ENCODE measurements around the gene CPLX4. TPM values are rescaled to one million over a fixed set of nuclear protein-coding genes. Genes with fewer than 3 reads are reported as not detected.

The CPLX4 gene, protein sequence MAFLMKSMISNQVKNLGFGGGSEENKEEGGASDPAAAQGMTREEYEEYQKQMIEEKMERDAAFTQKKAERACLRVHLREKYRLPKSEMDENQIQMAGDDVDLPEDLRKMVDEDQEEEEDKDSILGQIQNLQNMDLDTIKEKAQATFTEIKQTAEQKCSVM
- total RNA-seq (not detected in 2 replicates), polyA plus RNA-seq (not detected in 2 replicates), polyA minus RNA-seq (ENCODE audit: low replicate concordance) (not detected in 2 replicates)
- polyA plus RNA-seq (2012), result not detected in 2 replicates

DNA sequence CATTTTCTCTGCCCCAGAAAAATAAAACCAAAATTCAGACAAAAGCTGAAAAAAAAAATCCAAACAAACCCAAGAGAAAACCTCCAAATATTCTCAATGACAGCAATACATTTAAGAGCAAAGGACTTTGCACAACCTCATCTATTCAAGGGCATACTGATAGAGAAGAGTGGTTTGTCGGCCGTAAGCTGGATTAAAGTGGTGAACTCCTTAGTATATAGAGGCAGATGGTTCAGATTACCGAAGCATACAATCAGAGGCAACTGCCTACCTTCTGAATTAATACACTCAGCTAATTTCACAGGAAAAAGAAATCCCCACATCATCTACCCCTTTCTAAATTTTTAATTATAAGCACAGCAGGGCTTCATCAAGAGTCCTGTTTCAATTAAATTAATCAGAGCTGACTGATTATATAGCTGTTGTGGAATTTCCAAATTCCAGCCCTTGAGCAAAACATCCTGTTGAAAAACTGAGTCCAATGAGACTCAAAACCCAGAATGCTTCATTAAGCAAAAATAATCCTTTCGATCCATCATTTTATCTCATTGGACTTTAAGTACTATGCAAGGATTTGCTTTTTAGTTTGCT is at the start of gene CPLX4:
CPLX4 (minus strand) TSS at position 190 of the 591 bp plus-strand sequence; CDS start at position 3, 187 bp downstream.
- no peak within 1 kb of the TSS for H3K27ac ChIP-seq (ENCODE audit: insufficient read depth, low read length)
- H3K79me2 ChIP-seq (ENCODE audit: control insufficient read depth, insufficient read depth, low read length), result no peaks in the 10 kb centered on the region
- no peaks in the 10 kb centered on the region for H3K36me3 ChIP-seq (ENCODE audit: control insufficient read depth, insufficient read depth, low read length)
- H3K9me3 ChIP-seq (ENCODE audit: control insufficient read depth, insufficient read depth, low read depth, low read length), result no peaks in the 10 kb centered on the region
- H4K20me1 ChIP-seq (ENCODE audit: control insufficient read depth, extremely low read depth, insufficient read depth, low read length), result no peaks in the 10 kb centered on the region
- TF ChIP-seq, protein P1, sequence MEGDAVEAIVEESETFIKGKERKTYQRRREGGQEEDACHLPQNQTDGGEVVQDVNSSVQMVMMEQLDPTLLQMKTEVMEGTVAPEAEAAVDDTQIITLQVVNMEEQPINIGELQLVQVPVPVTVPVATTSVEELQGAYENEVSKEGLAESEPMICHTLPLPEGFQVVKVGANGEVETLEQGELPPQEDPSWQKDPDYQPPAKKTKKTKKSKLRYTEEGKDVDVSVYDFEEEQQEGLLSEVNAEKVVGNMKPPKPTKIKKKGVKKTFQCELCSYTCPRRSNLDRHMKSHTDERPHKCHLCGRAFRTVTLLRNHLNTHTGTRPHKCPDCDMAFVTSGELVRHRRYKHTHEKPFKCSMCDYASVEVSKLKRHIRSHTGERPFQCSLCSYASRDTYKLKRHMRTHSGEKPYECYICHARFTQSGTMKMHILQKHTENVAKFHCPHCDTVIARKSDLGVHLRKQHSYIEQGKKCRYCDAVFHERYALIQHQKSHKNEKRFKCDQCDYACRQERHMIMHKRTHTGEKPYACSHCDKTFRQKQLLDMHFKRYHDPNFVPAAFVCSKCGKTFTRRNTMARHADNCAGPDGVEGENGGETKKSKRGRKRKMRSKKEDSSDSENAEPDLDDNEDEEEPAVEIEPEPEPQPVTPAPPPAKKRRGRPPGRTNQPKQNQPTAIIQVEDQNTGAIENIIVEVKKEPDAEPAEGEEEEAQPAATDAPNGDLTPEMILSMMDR (conservative IDR thresholded peaks at IDR 0.05 in 1 of 2, IDR thresholded peaks at IDR 0.05 in 1 of 2; ENCODE audit: low read depth in 1 of 2, low read length in 2 of 2), result no peak
- no peak for TF ChIP-seq EZH2 (IDR thresholded peaks at IDR 0.05; ENCODE audit: low read length, missing control alignments)
- H3K4me3 ChIP-seq (replicated peaks in 1 of 4; ENCODE audit: control extremely low read depth in 1 of 4, insufficient read depth in 1 of 4, low read depth in 3 of 4, low read length in 4 of 4), result no peak within 1 kb of the TSS
- no peaks in the 10 kb centered on the region for H3K4me1 ChIP-seq (ENCODE audit: control insufficient read depth, extremely low read depth, insufficient read depth, low read length)
- H3K27me3 ChIP-seq (ENCODE audit: control insufficient read depth, insufficient read depth, low read length), result peaks cover 6% of the 10 kb centered on the region
- H3K9ac ChIP-seq (ENCODE audit: insufficient read depth, low read length), result no peak within 1 kb of the TSS
- H3K4me2 ChIP-seq (ENCODE audit: extremely low read depth, insufficient read depth, low read length), result no peak within 1 kb of the TSS
- H2AFZ ChIP-seq (ENCODE audit: low read length), result no peak within 1 kb of the TSS
- no peak for DNase-seq (ENCODE audit: low read depth in 2 of 2)

DNA sequence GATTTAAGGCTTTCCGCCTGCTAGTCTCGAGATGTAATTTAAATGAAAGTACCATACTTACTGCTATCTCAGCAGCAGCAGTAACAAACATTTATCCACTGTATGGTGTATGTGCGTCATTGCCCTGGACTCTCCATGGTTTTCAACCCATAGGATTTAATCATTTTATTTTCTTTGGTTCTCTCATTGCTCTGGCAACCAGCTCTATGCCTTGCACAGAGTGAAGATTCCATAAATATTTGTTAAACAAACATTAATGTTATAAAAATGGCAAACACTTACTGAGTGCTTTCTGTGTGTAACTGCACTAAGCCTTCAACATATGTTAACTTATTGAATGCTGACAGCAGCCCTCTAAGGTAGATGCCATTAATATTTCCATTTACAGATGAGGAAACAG is 41.9 kb upstream of the CPLX4 start:
- no peak overlapping the region for H2AFZ ChIP-seq (ENCODE audit: low read length)
- no peak overlapping the region for H3K4me2 ChIP-seq (ENCODE audit: extremely low read depth, insufficient read depth, low read length)
- H3K9me3 ChIP-seq (ENCODE audit: control insufficient read depth, insufficient read depth, low read depth, low read length), result no peaks in the 10 kb centered on the region
- H3K27me3 ChIP-seq (ENCODE audit: control insufficient read depth, insufficient read depth, low read length), result no peaks in the 10 kb centered on the region
- TF ChIP-seq, protein P1 (conservative IDR thresholded peaks at IDR 0.05 in 1 of 2, IDR thresholded peaks at IDR 0.05 in 1 of 2; ENCODE audit: low read depth in 1 of 2, low read length in 2 of 2), result no peak
- H4K20me1 ChIP-seq (ENCODE audit: control insufficient read depth, extremely low read depth, insufficient read depth, low read length), result peaks cover 3% of the 10 kb centered on the region
- H3K36me3 ChIP-seq (ENCODE audit: control insufficient read depth, insufficient read depth, low read length), result peaks cover under 1% of the 10 kb centered on the region
- no peak for DNase-seq (ENCODE audit: low read depth in 2 of 2)
- peaks cover 5% of the 10 kb centered on the region for H3K4me1 ChIP-seq (ENCODE audit: control insufficient read depth, extremely low read depth, insufficient read depth, low read length)
- H3K27ac ChIP-seq (ENCODE audit: insufficient read depth, low read length), result no peak overlapping the region
- peaks cover 34% of the 10 kb centered on the region for H3K79me2 ChIP-seq (ENCODE audit: control insufficient read depth, insufficient read depth, low read length)
- no peak overlapping the region for H3K9ac ChIP-seq (ENCODE audit: insufficient read depth, low read length)
- no peak overlapping the region for H3K4me3 ChIP-seq (replicated peaks in 1 of 4; ENCODE audit: control extremely low read depth in 1 of 4, insufficient read depth in 1 of 4, low read depth in 3 of 4, low read length in 4 of 4)

DNA sequence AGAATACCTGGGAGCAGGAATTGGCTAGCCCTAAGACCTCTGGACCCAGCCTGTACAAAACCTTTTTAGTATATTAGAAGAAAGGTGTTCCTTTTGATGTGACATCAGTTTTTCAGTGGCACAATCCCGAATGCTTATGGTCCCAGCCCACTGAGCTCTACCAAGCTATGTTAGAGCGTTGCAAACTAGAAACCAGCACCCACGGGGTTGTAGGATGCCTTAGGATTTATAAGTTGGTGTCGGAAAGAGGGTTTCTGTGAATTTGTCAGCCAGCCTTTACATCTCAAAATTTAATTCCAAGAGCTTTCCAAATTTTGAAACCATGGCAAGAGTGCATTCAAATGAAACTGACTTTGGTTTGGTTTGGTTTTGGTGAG is 41.1 kb upstream of the CPLX4 start:
- Histone ChIP-seq H3K9me3 (ENCODE audit: control insufficient read depth, insufficient read depth, low read depth, low read length) (no peaks in the 10 kb centered on the region), H3K27ac (ENCODE audit: insufficient read depth, low read length) (no peak overlapping the region), H3K4me3 (replicated peaks in 1 of 4; ENCODE audit: control extremely low read depth in 1 of 4, insufficient read depth in 1 of 4, low read depth in 3 of 4, low read length in 4 of 4) (peak overlapping the region; percentile 74 to 98 (median 93)), H3K4me1 (ENCODE audit: control insufficient read depth, extremely low read depth, insufficient read depth, low read length) (peaks cover 5% of the 10 kb centered on the region), H3K9ac (ENCODE audit: insufficient read depth, low read length) (no peak overlapping the region), H3K27me3 (ENCODE audit: control insufficient read depth, insufficient read depth, low read length) (no peaks in the 10 kb centered on the region), H3K79me2 (ENCODE audit: control insufficient read depth, insufficient read depth, low read length) (peaks cover 37% of the 10 kb centered on the region), H3K36me3 (ENCODE audit: control insufficient read depth, insufficient read depth, low read length) (peaks cover 7% of the 10 kb centered on the region), H2AFZ (ENCODE audit: low read length) (peak overlapping the region; percentile 41), H3K4me2 (ENCODE audit: extremely low read depth, insufficient read depth, low read length) (peak overlapping the region; percentile 81), H4K20me1 (ENCODE audit: control insufficient read depth, extremely low read depth, insufficient read depth, low read length) (peaks cover 3% of the 10 kb centered on the region)
- TF ChIP-seq, protein P1 (conservative IDR thresholded peaks at IDR 0.05 in 1 of 2, IDR thresholded peaks at IDR 0.05 in 1 of 2; ENCODE audit: low read depth in 1 of 2, low read length in 2 of 2), result no peak
- TF ChIP-seq EZH2 (IDR thresholded peaks at IDR 0.05; ENCODE audit: low read length, missing control alignments), result no peak
- peak in 1 of 2 donors; percentile 28 for DNase-seq (ENCODE audit: low read depth in 2 of 2)
